Measurements from ENCODE around the gene EIF4E2.
A peak's percentile ranks its signal among the peaks of the same experiment; 100 is the strongest.
"Not testable (repeated sequence)": the region's sequence is repeated elsewhere in the genome, so short reads cannot be mapped to it uniquely, and the experiment has no call there.

The EIF4E2 gene

GRCh38 chr2:232569541-232569940 is 19.1 kb downstream of the EIF4E2 start:
- DNase-seq (ENCODE audit: low spot score): no peak

- DNase-seq (ENCODE audit: low spot score): not testable (repeated sequence)
These were observed 20.0 kb downstream of the EIF4E2 start for GRCh38 chr2:232570481-232570880.

GRCh38 chr2:232571026-232571474 is 20.6 kb downstream of the EIF4E2 start:
- DNase-seq (ENCODE audit: low spot score): no peak

GRCh38 chr2:232573042-232573441 is 22.6 kb downstream of the EIF4E2 start:
- DNase-seq (ENCODE audit: low spot score): no peak

- no peak for DNase-seq (ENCODE audit: low spot score)
These were observed 23.4 kb downstream of the EIF4E2 start for GRCh38 chr2:232573771-232574435.

- DNase-seq (ENCODE audit: low spot score): peak; percentile 37
These were observed 24.4 kb downstream of the EIF4E2 start for GRCh38 chr2:232574674-232575403.

GRCh38 chr2:232575404-232575746 is 24.9 kb downstream of the EIF4E2 start:
- DNase-seq (ENCODE audit: low spot score): no peak

- DNase-seq (ENCODE audit: low spot score): no peak
These were observed 26.5 kb downstream of the EIF4E2 start for GRCh38 chr2:232576995-232577394.

GRCh38 chr2:232577841-232578240 is 27.4 kb downstream of the EIF4E2 start:
- no peak for DNase-seq (ENCODE audit: low spot score)

DNA sequence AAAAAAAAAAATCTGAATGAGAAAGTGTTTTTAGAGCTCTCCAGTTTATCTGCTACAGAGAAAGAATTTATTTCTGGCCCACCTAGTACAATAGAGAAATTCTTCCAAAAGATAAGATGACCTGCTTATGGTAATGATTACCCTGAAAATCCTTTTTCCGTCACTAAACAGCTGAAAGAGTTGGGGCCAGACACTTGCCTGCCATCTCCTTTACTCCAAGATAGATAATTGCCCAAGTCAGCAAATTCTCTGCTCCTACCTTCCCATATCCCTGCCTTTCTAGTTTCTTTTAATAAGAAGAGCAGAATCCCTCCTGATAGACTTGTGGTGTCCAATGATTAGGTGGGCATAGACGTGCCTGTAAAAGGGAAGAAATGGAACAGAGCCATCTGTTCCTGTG is 28.1 kb downstream of the EIF4E2 start:
- no peak for DNase-seq (ENCODE audit: low spot score)

GRCh38 chr2:232580648-232580981 is 30.1 kb downstream of the EIF4E2 start:
- DNase-seq (ENCODE audit: low spot score): no peak

- DNase-seq (ENCODE audit: low spot score): no peak
These were observed 31.2 kb downstream of the EIF4E2 start for GRCh38 chr2:232581725-232582124.

DNA sequence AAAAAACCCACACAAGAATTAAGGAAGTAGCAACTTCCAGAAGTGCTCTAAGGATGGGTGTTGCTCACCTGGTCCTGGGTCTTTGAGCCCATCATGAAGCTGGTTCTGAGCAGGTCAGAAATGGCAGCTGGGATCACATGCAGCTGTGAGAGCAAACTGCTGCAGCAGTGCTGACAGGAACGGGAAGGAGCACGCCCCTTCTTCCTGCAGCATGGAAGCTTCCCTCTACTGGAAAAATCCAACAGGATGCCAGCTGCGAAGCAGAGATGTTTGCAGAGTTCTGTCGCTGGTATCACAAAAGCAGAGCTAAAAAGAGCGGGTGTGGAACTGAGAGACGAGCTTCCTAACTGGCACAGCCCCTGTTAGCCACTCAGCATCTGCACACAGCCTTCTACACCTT is 33.7 kb downstream of the EIF4E2 start:
- no peak for DNase-seq (ENCODE audit: low spot score)

GRCh38 chr2:232586943-232587505 is 36.5 kb downstream of the EIF4E2 start:
- DNase-seq (ENCODE audit: low spot score): no peak

DNA sequence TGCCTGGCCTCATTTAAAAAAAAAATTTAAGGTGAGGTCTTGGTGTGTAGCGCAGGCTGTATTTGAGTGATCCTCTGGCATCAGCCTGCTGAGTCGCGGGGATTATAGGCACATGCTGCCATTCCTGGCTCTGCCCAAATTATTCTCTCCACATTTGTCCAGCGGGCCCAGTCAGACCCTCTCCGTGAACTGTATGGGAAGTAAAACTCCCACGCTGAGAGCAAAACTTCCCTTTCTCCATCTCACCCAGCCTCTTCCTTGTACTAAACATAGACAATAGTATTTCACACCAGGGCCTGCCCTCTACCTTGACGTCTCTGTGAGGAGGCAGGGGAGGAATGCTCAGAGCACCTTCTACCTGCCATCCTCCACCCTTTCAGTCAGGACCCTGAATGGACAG is 37.0 kb downstream of the EIF4E2 start:
- no peak for DNase-seq (ENCODE audit: low spot score)

DNA sequence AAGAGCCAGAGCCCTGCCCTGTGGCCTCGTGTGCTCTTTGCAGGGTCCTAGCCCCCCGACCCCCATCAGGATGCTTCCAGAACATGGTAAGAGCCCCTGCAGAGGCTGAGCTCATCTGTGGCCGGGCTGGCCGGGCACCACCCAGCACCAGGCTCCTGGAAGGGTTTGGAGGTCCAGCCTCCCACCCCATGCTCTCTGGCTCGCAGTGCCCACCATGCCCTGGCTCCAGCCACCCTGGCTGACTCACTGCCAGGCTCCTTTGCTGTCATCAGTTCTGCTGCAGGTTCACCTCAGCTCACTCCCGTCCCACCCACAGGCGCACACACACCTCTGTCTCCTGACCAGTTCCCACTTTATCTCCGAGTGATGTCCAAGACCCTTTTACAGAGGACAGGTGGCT is 37.5 kb downstream of the EIF4E2 start:
- DNase-seq (ENCODE audit: low spot score): no peak

- peak; percentile 83 for DNase-seq (ENCODE audit: low spot score)
These were observed 38.4 kb downstream of the EIF4E2 start for GRCh38 chr2:232588680-232589585.

DNA sequence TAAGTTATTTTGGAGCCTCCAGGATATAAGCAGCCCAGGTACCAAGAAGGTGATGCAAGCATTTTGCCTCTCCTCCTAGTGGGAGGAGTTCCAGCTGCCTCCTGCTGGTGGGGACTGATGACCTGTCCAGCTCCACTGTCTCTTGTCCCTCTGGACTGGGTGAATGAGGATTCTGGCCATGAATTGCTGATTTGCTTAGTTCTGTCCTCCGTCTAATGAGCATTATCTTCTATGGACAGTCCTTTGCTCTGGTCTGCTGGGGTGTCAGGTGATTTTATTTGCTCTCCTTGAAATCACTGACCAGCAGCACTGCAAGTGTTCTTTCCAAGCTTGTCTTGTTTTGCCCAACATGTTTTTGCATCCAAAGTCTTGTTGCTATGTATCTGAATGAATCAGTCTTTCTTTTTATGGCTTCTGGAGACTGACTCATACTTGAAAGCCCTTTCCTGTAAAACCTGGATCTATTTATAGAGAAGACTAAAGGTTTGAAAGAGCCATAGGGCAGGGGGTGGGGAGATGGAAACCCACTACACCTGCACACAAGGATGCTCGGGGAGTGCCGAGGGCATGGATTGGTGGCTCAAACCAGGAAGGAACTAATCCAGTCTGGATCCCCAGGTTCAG is 42.4 kb downstream of the EIF4E2 start:
- peak; percentile 54 for DNase-seq (ENCODE audit: low spot score)

DNA sequence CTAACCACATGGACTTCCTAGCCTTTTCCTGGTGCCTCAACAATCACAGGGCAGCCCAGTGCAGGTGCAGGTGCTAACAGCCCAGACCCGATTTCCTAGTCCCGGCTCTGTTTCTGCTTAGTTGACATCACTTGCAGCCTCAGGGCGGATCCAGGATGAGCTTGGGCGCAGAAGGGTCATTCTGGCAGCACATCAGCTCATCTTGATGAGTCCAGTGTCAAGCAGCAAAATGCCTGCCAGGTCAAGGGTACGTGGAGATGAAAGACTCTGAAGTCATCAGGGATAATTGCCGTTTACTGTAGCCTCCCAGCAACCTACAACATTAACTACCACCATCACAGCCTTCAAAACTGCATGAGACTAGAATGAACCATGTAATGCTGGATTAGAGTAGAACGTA is 43.5 kb downstream of the EIF4E2 start:
- no peak for DNase-seq (ENCODE audit: low spot score)

GRCh38 chr2:232597362-232598079 is 47.0 kb downstream of the EIF4E2 start:
- no peak for DNase-seq (ENCODE audit: low spot score)

DNA sequence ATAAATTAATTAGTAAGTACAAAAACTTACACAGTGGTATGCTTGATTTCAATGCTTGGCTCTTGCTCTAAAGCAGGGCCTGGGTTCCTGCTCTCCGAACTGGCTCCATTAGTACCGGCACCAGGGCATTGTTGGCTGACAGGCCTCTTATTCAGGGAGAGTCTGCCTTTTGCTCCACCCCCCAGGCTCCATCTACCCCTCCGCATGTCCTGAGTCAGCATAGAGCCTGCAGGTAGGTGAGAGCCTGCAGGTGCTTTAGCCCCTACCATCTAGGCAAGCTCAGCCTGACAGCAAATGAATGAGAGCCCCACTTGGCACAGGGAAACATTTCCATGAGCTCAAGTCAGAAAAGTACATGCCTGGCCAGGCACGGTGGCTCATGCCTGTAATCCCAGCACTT is 47.8 kb downstream of the EIF4E2 start:
- DNase-seq (ENCODE audit: low spot score): no peak

All from AG08396 (cell line).